GM19455 (cell line): ENCODE data around the gene FCGR3A.
"Not testable (repeated sequence)": the region's sequence is repeated elsewhere in the genome, so short reads cannot be mapped to it uniquely, and the experiment has no call there.

Experiments
- ATAC-seq: cut with Tn5 transposase; IDR thresholded peaks from one replicate; pipeline ENCODE4 v1.9.1; 2021; ENCODE audit not compliant: unreplicated experiment

Gene FCGR3A

GRCh38 chr1:161549652-161550051 is at the start of gene FCGR3A:
Gene FCGR3A, minus strand, starts transcription at chr1:161549818. Its CDS starts 82 bp downstream, at chr1:161549736.
- no peak for ATAC-seq

- not testable (repeated sequence) for ATAC-seq
Observed at GRCh38 chr1:161597077-161597476, 47.5 kb upstream of the FCGR3A start.

DNA sequence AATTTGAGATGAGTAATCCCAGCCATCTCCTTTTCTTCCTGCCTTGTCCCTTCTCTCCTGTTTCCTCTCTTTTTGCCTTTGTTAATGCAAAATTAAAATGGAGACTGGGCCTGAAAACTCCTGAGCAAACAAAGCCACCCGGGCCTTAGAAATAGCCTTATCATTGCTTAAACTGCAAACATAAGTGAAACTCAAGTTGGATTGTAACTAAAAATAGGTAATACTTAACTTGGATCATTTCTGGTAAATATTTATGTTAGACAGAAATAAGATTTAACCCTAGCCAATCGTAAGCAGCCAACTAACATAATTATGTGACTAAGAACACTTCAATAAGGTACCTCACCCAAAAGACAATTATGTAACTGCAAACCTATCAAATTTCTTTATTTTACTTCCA is 46.0 kb upstream of the FCGR3A start:
- not testable (repeated sequence) for ATAC-seq

DNA sequence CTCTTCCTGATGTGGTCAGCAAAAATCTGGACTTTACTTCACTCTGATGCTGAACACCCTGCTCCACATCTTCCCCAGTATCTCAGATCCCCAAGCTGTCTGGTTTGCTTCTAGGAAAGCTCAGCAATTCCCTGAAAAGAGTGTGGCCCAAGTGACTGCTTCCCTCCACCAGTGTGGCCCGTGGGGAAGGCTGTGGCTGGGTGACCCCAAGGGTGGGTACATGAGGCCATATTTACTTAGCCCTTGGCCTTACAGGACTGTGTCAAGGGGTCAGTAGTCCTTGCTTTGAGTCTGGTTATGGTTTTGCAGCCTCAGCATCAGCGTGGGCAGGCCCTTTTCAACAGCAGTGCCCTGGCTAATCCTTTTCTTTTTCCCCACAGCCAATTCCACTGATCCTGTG is 45.6 kb upstream of the FCGR3A start:
- not testable (repeated sequence) for ATAC-seq

DNA sequence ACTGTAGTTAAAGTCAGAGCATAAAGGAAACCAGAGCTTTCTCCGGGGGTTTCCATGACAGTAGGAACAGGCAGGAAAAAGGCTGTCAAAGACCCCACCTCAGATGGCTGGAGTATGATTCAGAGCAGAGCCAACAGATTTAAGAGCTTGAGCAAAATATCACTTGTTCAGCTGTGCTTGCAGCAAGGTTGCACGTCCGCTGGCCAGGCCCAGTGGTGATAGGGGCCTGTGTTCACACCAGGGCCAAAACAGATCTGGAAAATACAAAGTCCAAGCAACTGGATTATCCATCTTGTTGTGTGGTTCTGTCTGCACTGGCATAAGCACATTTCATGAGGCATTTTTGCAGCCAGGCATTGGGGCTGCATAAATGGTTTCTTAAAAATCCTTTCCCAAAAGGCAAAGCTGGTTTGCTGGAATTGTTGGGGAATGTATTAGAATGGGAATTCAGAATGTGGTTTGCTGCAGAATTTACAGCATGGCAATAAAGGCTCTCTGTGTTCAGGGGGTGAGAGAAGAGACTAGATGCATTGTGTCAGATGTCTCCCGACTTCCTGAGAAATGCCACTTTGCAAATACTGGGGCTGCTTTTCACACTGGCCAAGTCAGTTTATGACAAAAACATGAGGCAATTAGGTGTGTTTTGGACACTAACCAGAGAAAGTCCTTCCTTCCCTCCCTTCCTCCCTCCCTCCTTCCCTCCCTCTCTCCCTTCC is 44.8 kb upstream of the FCGR3A start:
- not testable (repeated sequence) for ATAC-seq

DNA sequence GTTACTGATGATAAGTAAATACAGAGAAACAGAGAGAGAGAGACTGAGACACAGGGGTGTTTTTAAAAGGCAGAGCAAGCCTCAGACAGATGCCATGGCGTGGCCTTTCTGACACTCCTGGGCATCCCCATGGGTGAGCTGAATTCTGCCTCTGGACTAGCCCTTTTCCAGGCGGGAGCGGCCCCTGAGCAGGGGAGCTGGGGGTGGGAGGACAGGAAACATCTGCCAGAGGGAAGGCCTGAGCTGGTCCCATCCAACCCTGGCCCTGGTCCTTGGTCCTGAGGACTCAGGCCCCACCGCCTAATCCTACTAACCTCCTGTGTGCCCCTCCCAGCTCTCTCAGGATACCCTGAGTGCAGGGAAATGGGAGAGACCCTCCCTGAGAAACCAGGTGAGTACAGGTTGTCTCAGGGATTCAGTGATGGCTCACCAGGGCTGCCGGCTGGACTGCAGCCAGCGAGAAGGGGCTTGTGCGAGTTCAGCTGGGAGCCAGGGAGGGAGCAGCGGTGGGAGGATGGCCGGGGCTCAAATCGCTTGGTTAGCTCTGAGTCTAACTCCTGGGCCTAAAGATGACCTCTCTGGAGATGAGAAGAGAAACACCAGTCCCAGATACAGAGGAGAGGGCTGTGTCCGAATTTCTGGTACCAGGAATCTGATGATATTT is 43.6 kb upstream of the FCGR3A start:
- ATAC-seq = not testable (repeated sequence)

DNA sequence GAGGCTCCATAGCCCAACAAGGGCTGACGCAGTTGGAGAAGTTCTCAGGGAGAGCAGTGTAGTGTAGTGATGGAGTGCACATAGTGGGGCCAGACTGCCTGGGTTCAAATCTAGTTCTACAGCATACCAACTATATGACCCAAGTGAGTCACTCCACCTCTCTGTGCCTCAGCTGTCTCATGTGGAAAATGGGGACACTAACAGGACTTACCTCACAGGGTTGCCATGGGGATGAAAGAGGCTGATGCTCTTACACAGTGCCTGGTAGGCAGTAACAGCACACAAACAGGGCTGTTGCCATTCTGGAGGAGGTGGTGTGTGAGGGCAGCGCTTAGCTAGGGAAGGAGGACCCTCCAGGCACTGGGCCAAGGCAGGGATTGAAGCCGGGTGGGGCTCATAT is 43.0 kb upstream of the FCGR3A start:
- ATAC-seq = not testable (repeated sequence)

DNA sequence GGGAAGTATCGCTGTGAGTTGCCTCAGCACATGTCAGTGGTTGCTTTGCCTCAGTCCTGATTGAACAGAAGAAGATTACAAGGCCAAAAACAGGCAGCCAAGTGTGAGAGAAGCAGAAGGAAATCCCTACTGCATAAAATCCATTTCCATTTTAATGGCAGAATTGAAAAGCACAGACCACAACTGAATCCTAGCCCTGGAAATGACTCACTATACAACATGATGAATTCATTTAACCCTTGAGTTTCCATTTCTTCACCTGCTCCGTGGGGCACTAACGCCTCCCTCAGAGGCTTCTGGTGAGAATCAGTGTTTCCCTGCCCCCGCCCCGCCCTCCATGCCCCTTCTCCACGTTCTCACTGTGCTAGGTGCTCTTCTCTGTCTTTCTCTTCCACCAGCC is 40.3 kb upstream of the FCGR3A start:
- ATAC-seq = not testable (repeated sequence)

- ATAC-seq = not testable (repeated sequence)
Observed at GRCh38 chr1:161589365-161589764, 39.7 kb upstream of the FCGR3A start.

DNA sequence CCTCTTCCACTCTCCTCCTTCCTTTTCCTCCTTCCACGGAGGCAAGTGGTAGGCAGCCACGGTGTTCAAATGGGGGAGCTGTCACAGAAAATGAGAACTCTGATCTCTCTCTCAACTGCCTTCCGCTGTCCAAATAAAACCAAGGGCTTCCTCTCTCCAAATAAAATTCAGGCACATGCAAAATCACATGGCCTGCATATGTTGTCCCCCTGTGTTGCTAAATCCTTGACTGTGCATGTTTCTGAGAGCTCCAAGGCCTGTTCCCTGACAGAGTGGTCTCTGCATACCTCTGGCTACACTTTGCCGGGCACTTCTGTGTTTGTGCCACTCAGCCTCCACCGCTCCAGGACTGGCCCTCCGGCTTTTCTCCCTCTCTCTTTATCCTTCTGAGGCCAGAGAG is 39.0 kb upstream of the FCGR3A start:
- ATAC-seq = not testable (repeated sequence)

GRCh38 chr1:161582882-161583281 is 33.3 kb upstream of the FCGR3A start:
- ATAC-seq = not testable (repeated sequence)

DNA sequence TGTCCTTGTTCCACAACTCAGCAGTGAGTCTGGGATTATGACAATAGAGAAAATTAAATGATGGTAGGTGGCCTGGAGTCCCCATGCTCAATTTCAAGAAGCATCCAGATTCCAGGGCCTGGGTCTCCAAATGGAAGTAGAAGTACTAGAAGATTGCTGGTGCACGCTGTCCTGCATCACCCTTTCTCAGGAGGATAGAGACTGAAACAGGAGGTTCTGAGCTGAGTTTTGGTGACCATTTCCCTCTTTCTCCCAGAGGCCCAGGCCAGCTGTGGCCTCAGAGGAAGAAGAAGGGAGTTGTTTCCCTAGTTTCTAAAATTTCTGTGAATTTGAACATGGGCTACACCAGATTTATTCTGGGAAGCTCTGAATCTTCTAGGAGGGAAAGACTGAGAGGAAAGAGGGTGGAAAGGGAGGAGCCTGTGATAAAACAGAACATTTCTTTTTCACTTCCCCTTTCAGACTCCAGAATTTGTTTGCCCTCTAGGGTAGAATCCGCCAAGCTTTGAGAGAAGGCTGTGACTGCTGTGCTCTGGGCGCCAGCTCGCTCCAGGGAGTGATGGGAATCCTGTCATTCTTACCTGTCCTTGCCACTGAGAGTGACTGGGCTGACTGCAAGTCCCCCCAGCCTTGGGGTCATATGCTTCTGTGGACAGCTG is 31.4 kb upstream of the FCGR3A start:
- ATAC-seq = peak; percentile 76

GRCh38 chr1:161579856-161580507 is 30.4 kb upstream of the FCGR3A start:
- ATAC-seq = not testable (repeated sequence)

GRCh38 chr1:161576676-161577075 is 27.1 kb upstream of the FCGR3A start:
- not testable (repeated sequence) for ATAC-seq

DNA sequence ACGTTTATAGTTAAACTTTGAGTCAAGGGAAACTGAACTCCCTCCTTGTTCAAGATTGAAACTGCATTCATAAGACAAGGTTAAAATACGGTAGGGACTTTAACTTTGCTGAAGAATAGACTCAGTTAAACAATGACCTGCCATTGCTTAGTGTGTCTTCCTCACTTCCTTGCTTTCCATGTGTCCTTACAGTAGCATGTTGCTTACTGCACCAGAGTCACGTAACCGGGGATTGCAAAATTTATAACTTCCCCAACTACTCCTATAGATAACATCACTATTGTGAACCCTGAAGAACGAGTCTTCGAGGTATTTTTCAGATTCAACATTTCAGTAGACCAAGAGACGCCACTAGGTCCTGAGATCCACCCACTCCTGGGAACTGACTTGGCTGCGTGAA is 22.1 kb upstream of the FCGR3A start:
- ATAC-seq = not testable (repeated sequence)

GRCh38 chr1:161566602-161566960 is 17.0 kb upstream of the FCGR3A start:
- not testable (repeated sequence) for ATAC-seq

DNA sequence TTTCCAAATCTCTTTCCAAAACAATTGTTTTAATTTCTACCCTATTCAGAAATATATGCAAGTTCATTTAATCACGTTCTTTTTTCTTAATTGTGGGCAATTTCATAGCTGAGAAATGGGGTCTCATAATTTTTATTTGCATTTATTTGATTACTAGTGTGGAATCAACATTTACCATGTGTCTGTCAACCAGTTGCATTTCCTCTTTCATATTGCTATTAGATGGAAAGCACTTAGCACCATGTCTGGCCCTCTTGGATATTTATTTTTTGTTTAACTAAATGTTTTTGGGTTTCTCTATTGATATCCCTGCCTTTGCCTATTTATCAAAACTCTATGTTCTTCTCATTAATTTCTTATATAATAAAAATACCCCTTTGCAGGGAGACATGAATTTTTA is 13.9 kb upstream of the FCGR3A start:
- ATAC-seq = not testable (repeated sequence)

GRCh38 chr1:161562441-161562840 is 12.8 kb upstream of the FCGR3A start:
- not testable (repeated sequence) for ATAC-seq

- ATAC-seq = not testable (repeated sequence)
Observed at GRCh38 chr1:161560960-161561715, 11.5 kb upstream of the FCGR3A start.
